Pancreas (tissue), 10 donors: ENCODE results near the gene RARB. TPM values are rescaled to one million over a fixed set of nuclear protein-coding genes. Genes with fewer than 3 reads are reported as not detected.

ENCODE experiments used
- ATAC-seq, 4 donors: fragments of 200-7000 bp; cut with Tn5 transposase; one replicate each; pipeline versions ENCODE4 v1.8.0 to v1.9.1; 2020; ENCODE audit warnings: mild to moderate bottlenecking in 4 of 4, moderate library complexity in 4 of 4
- DNase-seq, 6 donors: peaks; one replicate each; pipeline ENCODE4 v3.0.0-alpha.2; 2020
- FAIRE-seq: peaks from 2 replicates; lab custom pipeline; 2012; peaks lifted over from hg19 to GRCh38; lab: Jason Lieb, UNC
- H3K27ac ChIP-seq, 4 donors: fragments of 200-600 bp; sonication (generic); 1 replicate in 3 of 4; 2 replicates in 1 of 4; pipeline versions ENCODE4 v1.5.0 to v1.8.0; 2020
- H3K27me3 ChIP-seq, 4 donors: fragments of 200-600 bp; one replicate each; pipeline ENCODE4 v1.8.0; 2021
- H3K36me3 ChIP-seq, 3 donors: fragments of 200-600 bp; sonication (generic) in 1 of 3; one replicate each; pipeline versions ENCODE4 v1.5.0 to v1.8.0; 2020 to 2021
- H3K4me1 ChIP-seq, 3 donors: fragments of 200-600 bp; one replicate each; pipeline ENCODE4 v1.8.0; 2021
- H3K4me3 ChIP-seq, 4 donors: fragments of 200-600 bp; sonication (generic) in 2 of 4; one replicate each; pipeline versions ENCODE4 v1.5.0 to v1.8.0; 2020 to 2021
- H3K9me3 ChIP-seq, 4 donors: fragments of 200-600 bp; one replicate each; pipeline ENCODE4 v1.8.0; 2021
- WGBS, 2 donors: extraction: QIAGEN DNeasy Blood & Tissue Kit; methylation state at CpG; one replicate each; pipeline ENCODE4 v1.1.7; 2013; 5-methylcytosine and 5-hydroxymethylcytosine counted together
- intact Hi-C, 3 donors: fragments of 100-400 bp; cut with DNase I; formaldehyde crosslinking; loops; one replicate each; pipeline versions ENCODE4 v1.11.1 to v1.14.2; 2022
- polyA plus RNA-seq, 2 donors: library from polyadenylated mRNA; stranded (reverse); fragments of 200-250 nt; gene quantifications; one replicate each; pipeline ENCODE4 v1.2.3, GENCODE V29; 2013
- total RNA-seq, 6 donors: library from RNA; stranded (reverse); fragmentation: NEBNext Ultra II Directional in 4 of 6; extraction: Animal tissue kit (Norgen Biotek cat#: 25700) in 4 of 6; gene quantifications; one replicate each; pipeline versions ENCODE4 v1.2.1 to v1.2.4, GENCODE V29; 2021 to 2023
- TF ChIP-seq, protein P1 (sequence below), 4 donors: fragments of 200-600 bp; sonication (generic) in 3 of 4; IDR thresholded peaks; one replicate each; pipeline versions ENCODE4 v1.5.0 to v1.8.0; 2021; ENCODE audit warnings: antibody characterized with exemption in 4 of 4
- donor health status: healthy with polysubstance abuse.
- donor health status: DM: no; HTN: no; CAD: no; lungs with moderate emphysema.
- donor health status: DM: no; HTN: no; CAD: no.
- donor health status: control.
- donor health status: control.
- donor health status: Bipolar disorder and iron deficiency.
- donor health status: DM: yes; HTN: yes; CAD: no.
- donor health status: DM: no; HTN: no; CAD: no.
- donor health status: DM: no; HTN: no; CAD: no.
- donor health status: DM: yes; HTN: yes; CAD: no.

The RARB gene
- total and polyA plus RNA-seq, 8 donors, result 0.49 to 3.3 (median 0.75) TPM

DNA sequence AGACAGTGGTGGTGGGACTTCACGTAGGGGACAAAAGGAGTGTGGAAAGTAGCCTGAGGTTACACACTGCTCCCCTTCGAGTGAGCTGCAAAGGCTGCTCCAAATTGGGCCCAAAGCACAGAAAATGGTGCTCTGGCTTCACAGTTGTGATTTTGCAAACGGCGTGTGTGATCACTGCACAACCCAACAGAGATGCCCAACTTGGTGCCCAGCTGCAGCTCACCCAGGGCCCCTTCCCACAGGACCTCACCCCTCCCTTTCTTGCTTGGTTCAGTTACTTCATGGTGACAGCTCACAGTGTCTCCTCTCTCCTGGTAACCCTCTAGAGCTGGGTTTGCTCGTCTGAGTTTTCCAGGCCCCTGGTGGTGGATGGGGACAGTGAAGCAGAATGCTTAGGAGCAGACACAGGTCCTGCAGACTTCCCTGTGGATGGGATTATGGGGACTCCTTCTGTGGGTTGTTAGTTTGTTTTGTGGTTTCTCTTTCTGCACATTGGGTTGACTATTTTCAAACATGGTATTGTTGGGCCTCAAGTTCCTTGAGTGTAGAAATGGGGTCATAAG is 138.4 kb downstream of the RARB start:
- intact Hi-C loops, result no loop called here
- 75 to 84% methylated on average over 5 of the region's 5 CpGs for WGBS, 2 donors
- TF ChIP-seq, protein P1, sequence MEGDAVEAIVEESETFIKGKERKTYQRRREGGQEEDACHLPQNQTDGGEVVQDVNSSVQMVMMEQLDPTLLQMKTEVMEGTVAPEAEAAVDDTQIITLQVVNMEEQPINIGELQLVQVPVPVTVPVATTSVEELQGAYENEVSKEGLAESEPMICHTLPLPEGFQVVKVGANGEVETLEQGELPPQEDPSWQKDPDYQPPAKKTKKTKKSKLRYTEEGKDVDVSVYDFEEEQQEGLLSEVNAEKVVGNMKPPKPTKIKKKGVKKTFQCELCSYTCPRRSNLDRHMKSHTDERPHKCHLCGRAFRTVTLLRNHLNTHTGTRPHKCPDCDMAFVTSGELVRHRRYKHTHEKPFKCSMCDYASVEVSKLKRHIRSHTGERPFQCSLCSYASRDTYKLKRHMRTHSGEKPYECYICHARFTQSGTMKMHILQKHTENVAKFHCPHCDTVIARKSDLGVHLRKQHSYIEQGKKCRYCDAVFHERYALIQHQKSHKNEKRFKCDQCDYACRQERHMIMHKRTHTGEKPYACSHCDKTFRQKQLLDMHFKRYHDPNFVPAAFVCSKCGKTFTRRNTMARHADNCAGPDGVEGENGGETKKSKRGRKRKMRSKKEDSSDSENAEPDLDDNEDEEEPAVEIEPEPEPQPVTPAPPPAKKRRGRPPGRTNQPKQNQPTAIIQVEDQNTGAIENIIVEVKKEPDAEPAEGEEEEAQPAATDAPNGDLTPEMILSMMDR (IDR thresholded peaks at IDR 0.05), result no peak

DNA sequence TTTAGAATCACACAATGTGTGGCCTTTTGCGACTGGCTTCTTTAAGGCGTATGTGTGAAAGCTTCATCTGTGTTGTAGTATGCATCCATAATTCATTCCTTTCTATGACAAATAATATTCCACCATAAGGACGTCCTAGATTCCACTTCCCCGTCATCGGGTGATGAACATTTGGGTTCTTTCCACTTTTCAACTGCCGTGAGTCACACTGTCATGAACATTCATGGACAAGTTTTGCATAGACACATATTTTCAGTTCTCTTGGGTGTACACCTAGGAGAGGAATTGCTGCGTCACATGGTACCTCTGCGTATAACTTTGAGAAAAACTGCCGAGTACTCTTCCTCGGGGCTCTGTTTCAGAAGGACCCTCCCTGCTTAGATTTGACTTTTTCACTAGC is 139.3 kb downstream of the RARB start:
- no peak for DNase-seq
- 76 to 89% methylated on average over 10 of the region's 10 CpGs for WGBS, 2 donors
- Histone ChIP-seq H3K4me3 (no peak overlapping the region), H3K4me1 (no peaks in the 10 kb centered on the region), H3K9me3 (no peaks in the 10 kb centered on the region), H3K27ac (no peak overlapping the region), H3K27me3 (no peaks in the 10 kb centered on the region), H3K36me3 (no peaks in the 10 kb centered on the region)
- no peak for FAIRE-seq
- intact Hi-C loops, result no loop called here
- TF ChIP-seq, protein P1 (IDR thresholded peaks at IDR 0.05), result no peak
- ATAC-seq, result no peak

More for the DNA sequence above, 138.4 kb downstream of the RARB start:
- ATAC-seq, result no peak
- Histone ChIP-seq H3K36me3 (no peaks in the 10 kb centered on the region), H3K27ac (no peak overlapping the region), H3K9me3 (no peaks in the 10 kb centered on the region), H3K4me3 (no peak overlapping the region), H3K4me1 (no peaks in the 10 kb centered on the region), H3K27me3 (no peaks in the 10 kb centered on the region)
- no peak for DNase-seq
- FAIRE-seq, result no peak

DNA sequence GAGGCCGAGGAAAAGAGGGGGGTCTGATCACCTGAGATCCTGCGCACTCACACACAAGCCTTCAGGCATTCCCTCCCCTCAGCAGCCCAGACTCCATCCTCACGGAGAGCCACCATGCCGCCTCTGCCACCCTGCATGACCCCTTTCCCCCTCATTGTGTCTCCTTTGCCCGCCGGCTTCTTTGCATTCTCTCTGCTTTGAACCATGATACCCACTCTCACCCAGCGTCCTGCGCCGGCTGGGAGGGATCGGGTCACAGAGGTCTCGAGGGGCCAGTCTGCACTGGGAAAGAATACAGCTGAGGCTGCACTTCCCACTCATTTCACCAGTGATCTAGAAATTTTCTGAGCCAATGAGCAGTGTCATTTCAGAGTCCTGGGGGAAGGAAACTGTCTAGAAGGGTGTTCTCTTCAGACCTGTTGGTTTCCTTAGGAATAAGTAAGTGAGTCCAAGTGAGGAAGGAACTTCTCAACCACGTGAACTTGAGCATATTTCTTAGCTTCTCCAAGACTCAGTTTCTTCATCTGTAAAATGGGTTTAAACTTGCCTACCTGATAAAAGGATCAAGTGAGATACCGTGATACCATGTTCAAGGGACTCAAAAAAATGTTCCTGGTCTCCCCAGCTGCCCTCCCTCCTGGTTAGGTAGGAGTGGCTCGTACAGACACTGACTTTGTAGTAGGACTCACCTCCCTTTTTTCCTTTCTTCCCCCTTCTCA is 139.9 kb downstream of the RARB start:
- TF ChIP-seq, protein P1 (IDR thresholded peaks at IDR 0.05), result no peak
- WGBS, 2 donors, result 91 to 97% methylated on average over 14 of the region's 14 CpGs
- DNase-seq (no peak), ATAC-seq (no peak), FAIRE-seq (no peak)
- Histone ChIP-seq H3K36me3 (no peaks in the 10 kb centered on the region), H3K4me3 (no peak overlapping the region), H3K4me1 (no peaks in the 10 kb centered on the region), H3K9me3 (no peaks in the 10 kb centered on the region), H3K27ac (no peak overlapping the region), H3K27me3 (no peaks in the 10 kb centered on the region)
- intact Hi-C loops, result no loop called here

DNA sequence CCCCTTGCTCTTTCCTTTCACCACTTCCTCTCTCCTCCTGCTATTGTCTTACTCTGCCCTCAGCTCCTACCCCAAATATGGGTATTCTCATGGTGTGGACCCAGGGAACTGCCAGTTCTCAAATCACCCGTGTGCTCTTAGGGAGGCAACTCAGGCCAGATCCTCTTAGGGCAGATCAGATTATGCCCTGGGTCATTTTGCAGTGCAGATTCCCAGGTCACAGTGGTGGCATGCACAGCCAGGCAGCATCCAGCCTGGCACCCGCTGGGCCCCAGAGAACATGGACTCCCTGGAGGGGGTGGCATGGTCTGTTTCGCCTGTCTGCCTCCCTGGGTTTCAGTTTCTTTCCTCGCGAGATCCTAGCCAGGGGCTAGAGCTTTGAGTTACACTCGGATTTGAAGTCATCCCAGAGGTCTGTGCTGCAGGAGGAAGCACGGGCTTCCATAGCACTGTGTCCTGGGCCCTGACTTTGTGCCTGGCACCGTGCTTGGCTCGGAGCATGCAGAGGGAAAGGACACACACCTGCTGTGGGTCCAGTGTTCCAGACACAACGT is 140.5 kb downstream of the RARB start:
- 81 to 92% methylated on average over 10 of the region's 10 CpGs for WGBS, 2 donors
- TF ChIP-seq, protein P1 (IDR thresholded peaks at IDR 0.05), result no peak
- Histone ChIP-seq H3K36me3 (no peaks in the 10 kb centered on the region), H3K27me3 (no peaks in the 10 kb centered on the region), H3K27ac (no peak overlapping the region), H3K9me3 (no peaks in the 10 kb centered on the region), H3K4me1 (no peaks in the 10 kb centered on the region), H3K4me3 (no peak overlapping the region)
- intact Hi-C loops, result no loop called here
- DNase-seq, result no peak
- ATAC-seq, result no peak
- FAIRE-seq, result no peak

DNA sequence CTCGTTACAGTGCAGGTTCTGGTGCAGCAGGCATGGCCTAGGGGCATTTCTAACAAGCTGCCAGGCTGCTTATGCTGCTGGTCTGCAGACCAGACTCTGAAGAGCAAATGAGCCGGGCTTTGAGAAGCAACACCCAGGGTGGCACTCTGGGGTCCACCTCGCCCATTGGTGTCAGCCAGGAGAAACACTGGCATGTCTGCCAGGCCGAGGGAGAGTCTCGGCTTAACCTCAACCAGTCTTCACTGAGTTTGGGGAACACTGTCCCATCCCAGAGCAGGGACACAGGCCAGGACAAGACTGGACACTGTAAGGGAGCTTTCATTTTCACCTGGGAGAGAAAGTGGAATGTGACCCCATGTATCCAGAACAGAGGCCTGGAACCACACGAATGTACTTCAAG is 143.2 kb downstream of the RARB start:
- WGBS, 2 donors, result 86 to 94% methylated on average over 6 of the region's 6 CpGs
- Histone ChIP-seq H3K9me3 (no peaks in the 10 kb centered on the region), H3K36me3 (no peaks in the 10 kb centered on the region), H3K27ac (no peak overlapping the region), H3K4me1 (no peaks in the 10 kb centered on the region), H3K4me3 (no peak overlapping the region), H3K27me3 (no peaks in the 10 kb centered on the region)
- FAIRE-seq, result no peak
- TF ChIP-seq, protein P1 (IDR thresholded peaks at IDR 0.05), result no peak
- DNase-seq, result no peak
- no peak for ATAC-seq
- intact Hi-C loops, result no loop called here
